Peyer's patch (tissue), 4 donors: ENCODE measurements around the gene ABHD10.

Source experiments
- CTCF ChIP-seq, 6 experiments: fragments of 450-650 bp in 4 of 6; fragments of 200-600 bp in 2 of 6; sonication (generic) in 1 of 6; IDR thresholded peaks; one replicate each; pipeline ENCODE4 v1.5.1; 2017 to 2019; ENCODE audit warnings: antibody characterized with exemption in 6 of 6, mild to moderate bottlenecking in 3 of 6, moderate library complexity in 1 of 6
- POLR2A ChIP-seq, 2 donors: fragments of 450-650 bp; IDR thresholded peaks; one replicate each; pipeline ENCODE4 v1.5.1; 2017; ENCODE audit warnings: antibody characterized with exemption in 2 of 2, mild to moderate bottlenecking in 2 of 2, moderate library complexity in 2 of 2

GRCh38 chr3:111944372-111944771, 34.5 kb upstream of the ABHD10 start:
- TF ChIP-seq CTCF (IDR thresholded peaks at IDR 0.05) = no peak
- TF ChIP-seq POLR2A (IDR thresholded peaks at IDR 0.05) = no peak
